Astrocyte (in vitro differentiated cells and primary cell): ENCODE results near the gene IL12RB1. TPM values are rescaled to one million over a fixed set of nuclear protein-coding genes. Genes with fewer than 3 reads are reported as not detected.
A peak's percentile ranks its signal among the peaks of the same experiment; 100 is the strongest.

ENCODE experiments used
- DNase-seq: peaks from one replicate; pipeline ENCODE4 v3.0.0-alpha.2; 2010; ENCODE audit warnings: low read depth
- FAIRE-seq: peaks from 2 replicates; lab custom pipeline; 2011; peaks lifted over from hg19 to GRCh38; lab: Jason Lieb, UNC
- H2AFZ ChIP-seq: 2 replicates; pipeline ENCODE4 v1.6.0; 2012; ENCODE audit warnings: low read depth, low read length, inconsistent platforms
- H3K27ac ChIP-seq: 2 replicates; pipeline ENCODE4 v1.5.1; 2011; ENCODE audit warnings: low read depth, low read length, inconsistent platforms
- H3K27me3 ChIP-seq: 2 replicates; pipeline ENCODE4 v1.6.0; 2011; ENCODE audit warnings: low read length, inconsistent platforms; ENCODE audit not compliant: insufficient read depth
- H3K36me3 ChIP-seq: 2 replicates; pipeline ENCODE4 v1.5.1; 2011; ENCODE audit warnings: low read length, inconsistent platforms; ENCODE audit not compliant: insufficient read depth
- H3K4me1 ChIP-seq: 2 replicates; pipeline ENCODE4 v1.5.1; 2011; ENCODE audit warnings: low read length, inconsistent platforms; ENCODE audit not compliant: insufficient read depth
- H3K4me2 ChIP-seq: 2 replicates; pipeline ENCODE4 v1.6.0; 2012; ENCODE audit warnings: low read length, inconsistent platforms
- H3K4me3 ChIP-seq: 2 replicates; pipeline ENCODE4 v1.5.1; 2011; ENCODE audit warnings: low read depth, mild to moderate bottlenecking, low read length, inconsistent platforms; ENCODE audit not compliant: insufficient read depth
- H3K79me2 ChIP-seq: 2 replicates; pipeline ENCODE4 v1.6.0; 2012; ENCODE audit warnings: mild to moderate bottlenecking, low read length, inconsistent platforms; ENCODE audit not compliant: insufficient read depth
- H3K9ac ChIP-seq: 2 replicates; pipeline ENCODE4 v1.6.0; 2012; ENCODE audit warnings: mild to moderate bottlenecking, low read length, inconsistent platforms
- H3K9me3 ChIP-seq: 2 replicates; pipeline ENCODE4 v1.5.1; 2012; ENCODE audit warnings: low read depth, mild to moderate bottlenecking, low read length, inconsistent platforms; ENCODE audit not compliant: insufficient read depth
- H4K20me1 ChIP-seq: 2 replicates; pipeline ENCODE4 v1.6.0; 2012; ENCODE audit warnings: low read length, inconsistent platforms; ENCODE audit not compliant: insufficient read depth
- H3K27ac Mint-ChIP-seq: one replicate; pipeline ENCODE4 v1.8.0; 2021; ENCODE audit warnings: mild to moderate bottlenecking, mixed read lengths; ENCODE audit not compliant: unreplicated experiment
- H3K27me3 Mint-ChIP-seq: one replicate; pipeline ENCODE4 v1.8.0; 2021; ENCODE audit warnings: low read depth, mixed read lengths; ENCODE audit not compliant: unreplicated experiment
- H3K36me3 Mint-ChIP-seq: one replicate; pipeline ENCODE4 v1.8.0; 2021; ENCODE audit warnings: low read depth, mixed read lengths; ENCODE audit not compliant: unreplicated experiment
- H3K4me1 Mint-ChIP-seq: one replicate; pipeline ENCODE4 v1.8.0; 2021; ENCODE audit warnings: low read depth, mixed read lengths; ENCODE audit not compliant: unreplicated experiment
- H3K4me3 Mint-ChIP-seq: one replicate; pipeline ENCODE4 v1.8.0; 2021; ENCODE audit warnings: mild to moderate bottlenecking, moderate library complexity, mixed read lengths; ENCODE audit not compliant: unreplicated experiment
- H3K9me3 Mint-ChIP-seq: one replicate; pipeline ENCODE4 v1.8.0; 2021; ENCODE audit warnings: mild to moderate bottlenecking, mixed read lengths; ENCODE audit not compliant: unreplicated experiment
- CTCF ChIP-seq: IDR thresholded peaks from 2 replicates; pipeline ENCODE4 v1.5.1; 2011; ENCODE audit warnings: low read depth, mild to moderate bottlenecking, inconsistent platforms, low read length, moderate library complexity; ENCODE audit not compliant: insufficient read depth
- EZH2 ChIP-seq: IDR thresholded peaks from 2 replicates; pipeline ENCODE4 v1.6.1; 2012; ENCODE audit warnings: mild to moderate bottlenecking, low read length, inconsistent platforms; ENCODE audit not compliant: insufficient read depth
- total RNA-seq: library from RNA; stranded (reverse); gene quantifications from 2 replicates; pipeline ENCODE4 v1.2.1, GENCODE V29; 2021

The IL12RB1 gene
- total RNA-seq, 1 donor from 2014 or later: 0.07 TPM

- Histone ChIP-seq H3K27me3 (peaks cover 13% of the 10 kb centered on the region), H3K4me3 (peak overlapping the region; percentile 58), H4K20me1 (no peaks in the 10 kb centered on the region), H3K9ac (peak overlapping the region; percentile 73), H2AFZ (peak overlapping the region; percentile 92), H3K4me2 (peak overlapping the region; percentile 95), H3K79me2 (no peaks in the 10 kb centered on the region), H3K27ac (no peak overlapping the region), H3K9me3 (no peaks in the 10 kb centered on the region), H3K4me1 (peaks cover 13% of the 10 kb centered on the region), H3K36me3 (no peaks in the 10 kb centered on the region)
- DNase-seq (no peak), FAIRE-seq (no peak)
- Mint-ChIP-seq H3K27ac (peak overlapping the region; percentile 41), H3K9me3 (no peaks in the 10 kb centered on the region), H3K27me3 (peaks cover 8% of the 10 kb centered on the region), H3K36me3 (no peaks in the 10 kb centered on the region), H3K4me1 (no peaks in the 10 kb centered on the region), H3K4me3 (peak overlapping the region; percentile 71)
- TF ChIP-seq CTCF (no peak), EZH2 (no peak)
Observed at GRCh38 chr19:18109341-18109732, 22.6 kb upstream of the IL12RB1 start.

GRCh38 chr19:18108897-18109296 lies 22.2 kb upstream of the IL12RB1 start:
- no peak overlapping the region for H3K4me2 ChIP-seq
- Mint-ChIP-seq H3K27me3 (peaks cover 8% of the 10 kb centered on the region), H3K27ac (no peak overlapping the region)

More at GRCh38 chr19:18108897-18109296, 22.2 kb upstream of the IL12RB1 start:
- H3K4me1 ChIP-seq: peaks cover 16% of the 10 kb centered on the region
- no peak overlapping the region for H3K9ac ChIP-seq
- no peaks in the 10 kb centered on the region for H3K9me3 ChIP-seq
- no peaks in the 10 kb centered on the region for H3K36me3 ChIP-seq
- DNase-seq: no peak
- peak overlapping the region; percentile 71 for H3K4me3 Mint-ChIP-seq
- H2AFZ ChIP-seq: no peak overlapping the region
- FAIRE-seq: no peak
- TF ChIP-seq EZH2 (no peak), CTCF (no peak)
- H3K36me3 Mint-ChIP-seq: no peaks in the 10 kb centered on the region
- no peaks in the 10 kb centered on the region for H3K4me1 Mint-ChIP-seq
- H3K4me3 ChIP-seq: no peak overlapping the region
- no peaks in the 10 kb centered on the region for H3K9me3 Mint-ChIP-seq
- no peak overlapping the region for H3K27ac ChIP-seq
- H3K27me3 ChIP-seq: peaks cover 13% of the 10 kb centered on the region
- H3K79me2 ChIP-seq: no peaks in the 10 kb centered on the region
- H4K20me1 ChIP-seq: no peaks in the 10 kb centered on the region
